ENCODE results near the gene ATXN10.

ATXN10 gene

GRCh38 chr22:45866126-45866645 lies 194.6 kb downstream of the ATXN10 start:
- no peak for DNase-seq

GRCh38 chr22:45866646-45867117 lies 195.0 kb downstream of the ATXN10 start:
- DNase-seq: no peak

- DNase-seq: no peak
Observed at GRCh38 chr22:45867118-45867905, 195.7 kb downstream of the ATXN10 start.

- DNase-seq: no peak
Observed at GRCh38 chr22:45867906-45868555, 196.4 kb downstream of the ATXN10 start.

DNA sequence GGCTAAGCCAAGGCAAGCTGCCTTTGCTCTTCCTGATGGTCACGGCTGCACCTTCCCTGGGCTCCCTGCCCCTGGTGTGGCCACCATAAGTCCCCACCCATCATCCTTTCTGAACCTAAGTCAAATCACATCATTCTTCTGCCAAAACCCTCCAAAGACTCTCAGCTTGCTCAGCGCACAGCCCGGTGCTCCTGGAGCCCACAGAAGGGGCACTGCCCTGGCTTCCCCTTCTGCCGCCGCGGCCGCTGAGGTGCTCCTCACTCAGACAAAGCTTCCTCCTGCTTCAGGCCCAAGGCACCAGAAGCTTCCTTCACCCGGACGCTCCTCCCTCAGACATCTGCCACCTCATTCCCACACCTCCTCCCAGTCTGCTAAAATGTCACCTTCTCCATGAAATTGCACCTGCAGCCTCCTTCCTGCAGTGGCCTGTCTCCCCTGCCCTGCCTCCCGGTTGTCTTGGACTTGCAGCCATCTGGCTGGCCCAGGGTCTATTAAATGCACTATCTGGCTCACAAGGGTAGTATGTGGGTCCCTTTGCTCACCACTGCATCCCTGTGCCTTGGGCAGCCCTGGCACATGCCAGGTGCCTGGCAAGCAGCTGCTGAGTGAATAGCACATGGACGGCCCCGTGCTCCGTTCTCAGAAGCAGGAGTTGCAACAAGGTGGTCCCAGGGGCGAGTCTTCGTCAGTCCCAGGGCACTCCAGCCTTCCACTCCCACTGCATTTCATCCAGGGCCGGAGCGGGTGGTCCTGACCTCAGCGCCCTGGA lies 197.1 kb downstream of the ATXN10 start:
- DNase-seq: no peak

DNA sequence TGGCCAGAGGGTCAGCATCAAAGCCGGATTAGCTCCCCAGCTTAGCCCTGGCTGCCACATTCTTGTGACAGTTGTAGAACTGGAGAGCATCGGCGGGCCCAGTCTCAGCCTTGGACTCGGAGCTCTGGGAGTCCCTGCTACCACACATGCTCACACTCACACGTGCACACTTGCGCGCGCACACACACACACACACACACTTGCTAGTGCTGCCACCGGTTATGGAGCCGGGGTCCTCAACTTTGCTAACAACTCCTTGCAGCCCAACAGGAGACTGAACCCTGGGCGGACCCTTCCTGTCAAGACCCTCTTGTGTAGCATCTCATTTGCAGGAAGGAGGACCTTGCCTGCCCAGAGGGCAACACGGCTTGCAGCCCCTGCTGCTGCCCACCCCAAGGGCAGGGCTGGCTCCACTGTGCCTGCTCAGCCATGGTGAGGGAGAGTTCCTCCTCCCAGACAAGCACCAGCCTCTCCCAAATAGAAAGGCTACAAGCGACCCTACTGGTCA lies 197.8 kb downstream of the ATXN10 start:
- DNase-seq: no peak

DNA sequence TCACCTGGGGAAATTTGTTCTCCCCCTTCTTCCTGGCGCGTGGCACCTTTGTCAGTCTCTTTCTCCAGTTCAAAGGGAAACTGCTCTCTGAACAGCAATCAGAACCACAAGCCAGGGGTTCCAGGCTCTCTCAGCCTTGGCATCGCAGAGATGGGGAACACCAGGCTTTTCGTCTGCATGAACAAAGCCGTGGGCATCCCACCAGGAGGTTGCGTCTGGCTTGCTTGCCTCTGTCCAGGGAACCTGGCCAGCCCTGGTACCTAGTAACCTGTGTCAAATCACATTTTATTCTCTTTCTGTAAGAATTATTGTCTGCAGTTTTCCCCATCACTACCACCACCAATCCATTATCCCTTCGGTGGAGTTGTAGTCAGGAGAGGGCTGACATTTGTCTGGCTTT lies 198.4 kb downstream of the ATXN10 start:
- DNase-seq: no peak

GRCh38 chr22:45871721-45872120 lies 200.1 kb downstream of the ATXN10 start:
- no peak for DNase-seq

DNA sequence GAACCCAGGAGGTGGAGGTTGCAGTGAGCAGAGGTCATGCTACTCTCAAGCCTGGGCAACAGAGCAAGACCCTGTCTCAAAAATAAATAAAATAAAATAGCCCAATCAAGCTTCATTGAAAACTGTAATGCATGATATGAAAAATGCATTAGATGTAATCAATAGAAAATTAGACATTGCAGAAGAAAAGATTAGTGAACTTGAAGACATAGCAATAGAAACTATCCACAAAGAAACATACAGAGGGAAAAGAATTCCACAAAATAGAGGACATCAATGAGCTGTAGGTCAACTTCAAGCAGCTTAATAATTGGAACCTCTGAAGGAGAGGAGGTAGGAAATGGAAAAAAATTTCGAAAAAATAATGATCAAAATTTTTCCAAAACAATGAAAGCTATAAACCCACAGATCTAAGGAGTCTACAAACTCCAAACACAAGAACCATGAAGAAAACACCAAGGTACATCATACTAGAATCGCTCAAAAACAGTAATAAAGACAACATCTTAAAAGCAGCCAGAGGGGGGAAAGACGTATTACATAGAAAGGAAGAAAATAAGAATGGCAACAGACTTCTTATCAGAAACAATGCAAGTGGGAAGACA lies 201.1 kb downstream of the ATXN10 start:
- DNase-seq: no peak

- DNase-seq: no peak
Observed at GRCh38 chr22:45876136-45877035, 204.8 kb downstream of the ATXN10 start.

DNA sequence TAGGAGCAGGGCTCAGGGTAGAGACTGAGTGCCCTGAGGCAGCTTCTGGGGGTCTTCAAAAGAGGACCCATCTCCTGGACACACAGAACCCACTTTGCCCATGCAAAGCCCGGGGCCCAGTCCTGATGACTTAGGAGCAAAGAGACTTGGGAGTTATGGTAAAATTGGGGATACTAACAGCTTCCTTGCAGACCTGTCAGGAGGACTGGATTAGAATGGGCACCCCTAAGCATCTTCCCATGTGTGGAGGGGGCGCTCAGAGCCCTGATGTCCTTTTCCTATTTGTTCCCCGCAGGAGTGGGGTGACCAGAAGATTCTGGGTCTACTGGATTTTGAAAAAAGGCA lies 205.4 kb downstream of the ATXN10 start:
- DNase-seq: no peak

DNA sequence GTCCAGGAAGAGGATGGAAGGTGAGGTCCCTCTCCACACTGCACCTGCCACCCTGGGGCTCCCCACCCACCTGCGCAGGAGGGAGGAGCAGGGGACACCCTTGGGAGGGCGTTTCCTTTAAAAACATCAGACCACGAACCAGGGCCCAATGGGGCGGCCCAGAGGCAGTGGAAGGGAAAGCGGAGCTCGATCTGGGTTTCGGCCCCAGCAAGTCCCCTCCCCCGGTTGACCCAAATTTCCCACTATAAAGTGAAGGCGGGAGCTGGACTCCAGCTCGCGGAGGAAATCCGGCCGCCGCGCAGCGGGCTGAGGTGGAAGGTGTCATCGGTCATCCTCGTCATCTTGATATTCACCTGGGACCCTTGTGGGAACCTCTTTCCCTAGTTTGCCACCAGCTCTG lies 206.0 kb downstream of the ATXN10 start:
- DNase-seq: no peak

- no peak for DNase-seq
Observed at GRCh38 chr22:45878051-45878781, 206.6 kb downstream of the ATXN10 start.

DNA sequence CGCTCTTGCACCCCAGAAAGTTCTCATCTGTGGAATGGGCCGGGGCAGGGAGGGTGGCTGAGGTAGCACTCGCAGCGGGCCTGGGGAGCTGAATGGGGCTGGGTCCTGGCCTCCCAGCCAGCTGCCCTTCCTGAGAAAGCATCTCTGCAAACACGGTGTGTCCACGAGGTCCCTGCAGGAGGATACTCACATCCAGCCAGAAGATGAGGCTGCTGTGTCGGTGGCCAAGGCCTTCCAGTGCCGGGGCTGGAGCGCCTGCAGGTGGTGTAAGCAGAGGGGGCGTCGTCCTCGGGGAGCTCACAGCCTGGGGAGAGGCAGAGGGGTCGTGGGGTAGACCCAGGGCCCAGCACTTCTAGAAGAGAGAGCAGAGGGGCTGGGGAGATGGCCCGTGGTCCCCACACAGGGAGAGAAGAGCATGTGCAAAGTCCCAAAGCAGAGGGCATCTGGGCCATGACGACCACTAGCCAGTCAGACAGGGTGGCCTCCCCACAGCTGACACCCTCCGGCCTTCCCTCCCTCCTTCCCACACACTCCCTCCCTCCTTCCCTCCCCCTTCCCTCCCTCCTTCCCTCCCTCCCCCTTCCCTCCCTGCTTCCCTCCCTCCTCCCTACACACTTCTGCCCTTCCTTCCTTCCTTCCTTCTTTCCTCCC lies 207.4 kb downstream of the ATXN10 start:
- no peak for DNase-seq

DNA sequence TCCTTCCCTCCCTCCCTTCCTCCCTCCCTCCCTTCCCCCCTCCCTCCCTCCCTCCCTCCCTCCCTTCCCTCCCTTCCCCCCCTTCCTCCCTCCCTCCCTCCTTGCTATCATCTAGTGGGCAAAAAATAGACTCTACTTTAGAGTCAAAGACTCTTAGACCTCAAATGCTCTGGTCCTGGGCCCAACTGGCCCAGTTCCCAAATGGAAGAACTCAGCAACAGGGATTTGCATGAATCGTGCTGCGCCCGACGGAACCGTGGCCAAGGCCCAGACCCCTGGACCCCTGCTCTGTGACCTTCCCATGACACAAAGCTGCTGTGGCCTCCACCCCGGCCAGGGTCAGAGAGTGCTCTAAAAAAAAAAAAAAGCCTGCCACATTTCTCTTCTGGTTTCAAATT lies 207.9 kb downstream of the ATXN10 start:
- no peak for DNase-seq

- DNase-seq: no peak
Observed at GRCh38 chr22:45880091-45880715, 208.6 kb downstream of the ATXN10 start.

GRCh38 chr22:45880716-45881523 lies 209.3 kb downstream of the ATXN10 start:
- DNase-seq: no peak

- DNase-seq: no peak
Observed at GRCh38 chr22:45881524-45881875, 209.9 kb downstream of the ATXN10 start.
